GM12878 (cell line): Measurements from ENCODE around the gene SPDL1.

Source experiments
- CBFB ChIP-seq: IDR thresholded peaks from 2 replicates; pipeline ENCODE4 v1.6.1; 2016; ENCODE audit warnings: antibody characterized with exemption, low read depth
- EP300 ChIP-seq, 2 experiments: fragments of 150-350 bp in 1 of 2; IDR thresholded peaks; 2 replicates each; pipeline ENCODE4 v1.6.1; 2011 to 2012; ENCODE audit warnings: low read depth in 2 of 2, low read length in 2 of 2, borderline replicate concordance in 1 of 2, improper control_type of control experiment in 1 of 2, inconsistent platforms in 1 of 2; ENCODE audit not compliant: control insufficient read depth in 1 of 2
- JUND ChIP-seq: IDR thresholded peaks from 2 replicates; pipeline ENCODE4 v1.6.1; 2012; ENCODE audit warnings: low read depth, mild to moderate bottlenecking, low read length, improper control_type of control experiment, moderate library complexity
- KAT2A ChIP-seq: conservative IDR thresholded peaks from 2 replicates; pipeline ENCODE4 v1.6.1; 2011; ENCODE audit warnings: low read depth, low read length; ENCODE audit not compliant: control insufficient read depth
- NFYB ChIP-seq: IDR thresholded peaks from 2 replicates; pipeline ENCODE4 v1.6.1; 2011; ENCODE audit warnings: low read depth, mild to moderate bottlenecking, low read length, improper control_type of control experiment, moderate library complexity; ENCODE audit not compliant: insufficient read depth
- POLR2A ChIP-seq: IDR thresholded peaks from 2 replicates; pipeline ENCODE4 v1.6.1; 2011; ENCODE audit warnings: low read depth, mild to moderate bottlenecking, low read length
- SKIL ChIP-seq: fragments of 450-650 bp; IDR thresholded peaks from 2 replicates; pipeline ENCODE4 v1.6.1; 2017; ENCODE audit warnings: mild to moderate bottlenecking, low read depth, inconsistent platforms; ENCODE audit not compliant: poor library complexity, severe bottlenecking
- SMC3 ChIP-seq: IDR thresholded peaks from 2 replicates; pipeline ENCODE4 v1.6.1; 2011; ENCODE audit warnings: low read length, improper control_type of control experiment, borderline replicate concordance
- TARDBP ChIP-seq: IDR thresholded peaks from 2 replicates; pipeline ENCODE4 v1.6.1; 2016; ENCODE audit warnings: borderline replicate concordance
- TCF12 ChIP-seq: IDR thresholded peaks from 2 replicates; pipeline ENCODE4 v1.6.1; 2011; ENCODE audit warnings: low read depth, mild to moderate bottlenecking, low read length
- TCF7 ChIP-seq: IDR thresholded peaks from 2 replicates; pipeline ENCODE4 v1.6.1; 2014; ENCODE audit warnings: antibody characterized with exemption, borderline replicate concordance
- YY1 ChIP-seq: IDR thresholded peaks from 2 replicates; pipeline ENCODE4 v1.6.1; 2011; ENCODE audit warnings: low read depth, mild to moderate bottlenecking, low read length
- TF ChIP-seq, protein P1 (sequence below), 3 experiments: IDR thresholded peaks in 2 of 3; conservative IDR thresholded peaks in 1 of 3; 2 replicates each; pipeline ENCODE4 v1.5.1; 2011; ENCODE audit warnings: low read depth in 3 of 3, low read length in 3 of 3, mild to moderate bottlenecking in 3 of 3, control low read depth in 2 of 3, moderate library complexity in 2 of 3, inconsistent platforms in 1 of 3, mixed read lengths in 1 of 3; ENCODE audit not compliant: control insufficient read depth in 2 of 3, insufficient read depth in 1 of 3; ENCODE audit errors: extremely low read depth in 1 of 3

GRCh38 chr5:169646856-169647255 lies 63.3 kb downstream of the SPDL1 start:
- no peak for TF ChIP-seq JUND
- TF ChIP-seq, protein P1, sequence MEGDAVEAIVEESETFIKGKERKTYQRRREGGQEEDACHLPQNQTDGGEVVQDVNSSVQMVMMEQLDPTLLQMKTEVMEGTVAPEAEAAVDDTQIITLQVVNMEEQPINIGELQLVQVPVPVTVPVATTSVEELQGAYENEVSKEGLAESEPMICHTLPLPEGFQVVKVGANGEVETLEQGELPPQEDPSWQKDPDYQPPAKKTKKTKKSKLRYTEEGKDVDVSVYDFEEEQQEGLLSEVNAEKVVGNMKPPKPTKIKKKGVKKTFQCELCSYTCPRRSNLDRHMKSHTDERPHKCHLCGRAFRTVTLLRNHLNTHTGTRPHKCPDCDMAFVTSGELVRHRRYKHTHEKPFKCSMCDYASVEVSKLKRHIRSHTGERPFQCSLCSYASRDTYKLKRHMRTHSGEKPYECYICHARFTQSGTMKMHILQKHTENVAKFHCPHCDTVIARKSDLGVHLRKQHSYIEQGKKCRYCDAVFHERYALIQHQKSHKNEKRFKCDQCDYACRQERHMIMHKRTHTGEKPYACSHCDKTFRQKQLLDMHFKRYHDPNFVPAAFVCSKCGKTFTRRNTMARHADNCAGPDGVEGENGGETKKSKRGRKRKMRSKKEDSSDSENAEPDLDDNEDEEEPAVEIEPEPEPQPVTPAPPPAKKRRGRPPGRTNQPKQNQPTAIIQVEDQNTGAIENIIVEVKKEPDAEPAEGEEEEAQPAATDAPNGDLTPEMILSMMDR (IDR thresholded peaks at IDR 0.05 in 2 of 3, conservative IDR thresholded peaks at IDR 0.05 in 1 of 3; ENCODE audit: control insufficient read depth in 2 of 3, extremely low read depth in 1 of 3, insufficient read depth in 1 of 3, low read depth in 3 of 3, low read length in 3 of 3), result no peak
- no peak for TF ChIP-seq TCF12
- no peak for TF ChIP-seq SKIL
- peak in 1 of 2 experiments; percentile 25; a peak in 1 of 4 replicates for TF ChIP-seq EP300 (IDR thresholded peaks at IDR 0.05; ENCODE audit: borderline replicate concordance in 1 of 2, control insufficient read depth in 1 of 2, low read depth in 2 of 2, low read length in 2 of 2)
- no peak for TF ChIP-seq POLR2A
- TF ChIP-seq CBFB, result no peak
- no peak for TF ChIP-seq NFYB
- TF ChIP-seq YY1, result no peak
- TF ChIP-seq KAT2A, result no peak
- TF ChIP-seq TCF7, result no peak
- no peak for TF ChIP-seq TARDBP
- no peak for TF ChIP-seq SMC3
